Measurements from ENCODE around the gene GAL.

- TF ChIP-seq SUZ12 (IDR thresholded peaks at IDR 0.05; ENCODE audit: extremely low read depth, insufficient read depth, insufficient read length) = no peak
- TF ChIP-seq YY1 (IDR thresholded peaks at IDR 0.05; ENCODE audit: insufficient read depth, insufficient read length) = no peak
- TF ChIP-seq ZNF274 (IDR thresholded peaks at IDR 0.05; ENCODE audit: low read depth, low read length) = no peak
Observed at GRCh38 chr11:68649851-68650555, 34.3 kb upstream of the GAL start.
